ENCODE results near the gene NMBR.

- TF ChIP-seq EZH2 (IDR thresholded peaks at IDR 0.05) = no peak
- TF ChIP-seq POLR2A (IDR thresholded peaks at IDR 0.05; ENCODE audit: borderline replicate concordance, extremely low read depth, insufficient read depth, insufficient read length) = no peak
Observed at GRCh38 chr6:142172758-142173157, 25.8 kb upstream of the NMBR start.

Data from HCT116 (cell line).